GM18511 (cell line): ENCODE results near the gene PHF21B.

ENCODE experiments used
- ATAC-seq: cut with Tn5 transposase; IDR thresholded peaks from one replicate; pipeline ENCODE4 v1.9.1; 2021; ENCODE audit warnings: mild to moderate bottlenecking, moderate library complexity; ENCODE audit not compliant: unreplicated experiment

Gene PHF21B

DNA sequence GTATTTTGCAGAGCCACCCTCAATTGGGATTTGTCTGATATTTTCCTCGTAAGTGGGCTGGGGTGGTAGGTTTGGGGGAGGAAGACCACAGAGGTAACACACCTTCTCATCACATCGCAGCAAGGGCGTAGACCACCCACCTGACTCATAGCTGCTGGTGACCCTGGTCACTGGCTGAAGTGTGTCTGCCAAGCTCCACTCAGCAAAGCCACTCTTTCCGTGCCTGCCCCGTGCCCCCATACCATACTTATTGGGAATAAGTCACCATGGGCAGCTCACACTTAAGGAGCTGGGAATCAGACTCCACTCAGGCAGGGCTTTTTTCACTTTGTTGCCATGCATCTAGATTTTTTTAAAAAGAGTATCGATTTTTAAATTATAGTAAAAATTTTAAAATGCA, 111.6 kb downstream of the PHF21B start:
- ATAC-seq = no peak

DNA sequence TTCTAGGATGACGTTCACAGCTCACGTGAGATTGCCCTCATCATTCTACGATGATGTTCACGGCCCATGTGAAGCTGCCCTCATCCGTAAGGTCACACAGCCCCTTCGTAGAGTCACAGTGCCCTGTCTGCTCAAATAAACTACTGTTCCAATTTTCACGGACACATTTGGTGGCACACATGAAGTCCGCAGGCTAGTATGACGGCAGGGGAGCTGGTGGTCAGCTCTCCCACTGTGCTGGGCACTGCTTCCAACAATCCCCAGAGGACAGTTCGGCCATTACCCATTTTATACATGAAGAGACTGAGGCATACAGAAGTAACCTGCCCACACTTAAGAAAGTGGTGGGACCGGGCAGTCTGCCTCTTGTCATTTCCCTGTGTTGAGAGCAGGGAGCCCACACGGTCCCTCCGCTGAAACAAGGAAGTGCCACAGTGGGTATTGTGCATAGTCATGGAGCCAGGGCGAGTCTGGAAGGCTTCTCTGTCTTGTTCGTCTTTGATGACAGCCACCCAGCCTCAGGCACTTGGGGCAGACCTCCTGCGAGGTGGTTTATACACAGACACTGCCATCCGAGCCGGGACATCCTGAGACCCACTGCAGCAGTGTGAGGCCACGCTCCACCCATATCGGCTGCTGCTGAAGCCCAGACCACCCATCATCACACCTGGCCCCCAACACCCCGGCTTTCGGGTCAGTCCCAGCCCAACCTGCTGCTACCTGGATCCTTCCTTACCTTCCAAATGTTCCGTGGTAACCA, 114.3 kb downstream of the PHF21B start:
- no peak for ATAC-seq

- no peak for ATAC-seq
Measured at GRCh38 chr22:44894782-44895181, 115.0 kb downstream of the PHF21B start.

DNA sequence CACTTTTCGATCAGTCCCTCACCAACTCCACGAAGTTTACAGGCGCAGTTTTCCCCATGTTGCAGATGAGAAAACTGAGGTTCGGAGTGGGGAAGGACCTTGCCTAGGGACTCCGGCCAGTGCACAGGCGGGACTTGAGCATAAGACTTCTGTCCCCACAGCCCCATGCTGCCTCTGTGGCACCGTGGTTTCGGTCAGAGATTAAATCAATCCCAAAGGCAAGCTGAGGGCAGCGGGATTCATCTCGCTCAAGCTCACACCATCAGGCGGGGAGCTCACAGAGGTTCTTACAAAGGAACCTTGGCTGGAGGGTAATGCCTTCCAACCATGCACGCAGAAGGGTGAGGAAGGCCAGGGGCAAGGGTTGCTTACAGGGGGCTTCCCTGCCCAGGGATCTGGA, 115.5 kb downstream of the PHF21B start:
- no peak for ATAC-seq

GRCh38 chr22:44893731-44894080, 116.1 kb downstream of the PHF21B start:
- no peak for ATAC-seq

GRCh38 chr22:44892803-44893730, 116.7 kb downstream of the PHF21B start:
- no peak for ATAC-seq

DNA sequence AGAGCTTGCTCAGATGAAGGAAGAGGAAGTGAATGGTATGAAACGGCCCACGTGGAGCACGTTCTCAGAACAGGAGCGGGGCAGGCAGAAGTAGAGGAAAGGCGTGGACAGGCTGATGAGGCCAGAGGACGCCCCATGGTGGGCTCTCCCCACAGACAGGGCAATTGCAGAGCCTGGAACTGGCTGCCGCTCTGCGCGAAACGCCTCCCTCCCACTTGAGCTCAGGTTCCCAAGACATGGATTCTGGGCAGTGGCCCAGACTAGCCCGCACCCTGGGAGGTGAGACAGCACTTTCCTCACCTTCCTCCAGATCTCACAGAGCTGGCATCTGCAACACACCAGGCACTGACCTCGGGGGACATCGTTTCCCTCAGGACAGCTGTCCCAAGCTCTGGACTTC, 117.6 kb downstream of the PHF21B start:
- ATAC-seq = no peak

DNA sequence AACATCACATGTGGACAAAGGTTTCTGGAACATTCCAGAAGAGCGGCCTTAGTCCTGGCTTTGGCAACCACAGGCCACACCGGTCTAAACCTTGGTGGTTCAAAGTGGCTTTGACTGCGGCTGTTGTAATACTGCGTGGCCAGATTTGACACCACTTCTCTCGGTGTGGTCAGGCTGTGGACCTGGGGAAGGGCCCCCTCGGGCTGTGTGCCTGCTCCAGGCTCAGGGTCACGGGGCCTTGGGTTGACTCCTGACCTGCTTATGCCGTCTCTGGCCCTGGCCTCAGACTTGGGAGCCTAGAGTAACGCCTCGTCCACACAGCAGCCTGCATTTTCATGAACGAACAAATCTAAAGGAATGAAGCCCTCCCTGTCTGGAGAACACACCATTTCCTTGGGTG, 118.0 kb downstream of the PHF21B start:
- no peak for ATAC-seq

- ATAC-seq = no peak
Measured at GRCh38 chr22:44891293-44891747, 118.5 kb downstream of the PHF21B start.

GRCh38 chr22:44890416-44891292, 119.2 kb downstream of the PHF21B start:
- no peak for ATAC-seq

DNA sequence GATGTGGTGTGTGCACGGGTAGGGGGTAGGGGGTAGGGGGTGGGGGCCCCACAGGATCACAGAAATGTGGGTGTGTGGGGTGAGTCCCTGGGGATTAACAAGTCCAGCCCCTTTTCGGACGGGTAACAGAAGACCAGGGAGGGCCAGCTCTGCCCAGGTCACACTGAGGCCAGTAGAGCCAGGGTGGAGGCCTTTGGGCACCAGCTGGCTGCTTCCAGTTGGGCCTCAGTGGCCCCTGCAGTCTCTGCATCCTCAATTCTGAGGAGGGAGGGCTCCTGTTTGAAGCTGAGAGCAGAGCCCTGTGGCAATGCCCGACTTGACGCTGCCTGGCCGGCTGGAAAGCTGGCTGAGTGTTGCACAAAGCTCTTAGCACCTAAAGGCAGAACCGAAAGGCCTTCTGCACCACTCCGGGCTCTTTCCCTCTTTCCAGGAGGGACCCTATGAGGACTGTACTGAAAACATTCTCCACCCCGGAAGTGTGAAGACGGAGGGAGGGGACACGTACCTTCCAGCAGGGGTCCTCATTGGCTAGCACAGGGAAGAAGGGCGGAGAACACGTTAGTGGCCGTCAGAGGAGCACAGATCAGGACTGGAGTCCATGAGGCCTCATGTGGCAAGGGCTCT, 120.4 kb downstream of the PHF21B start:
- no peak for ATAC-seq

- ATAC-seq = no peak
Measured at GRCh38 chr22:44888491-44889254, 121.1 kb downstream of the PHF21B start.

GRCh38 chr22:44887941-44888366, 121.9 kb downstream of the PHF21B start:
- ATAC-seq = no peak

GRCh38 chr22:44885806-44886360, 123.9 kb downstream of the PHF21B start:
- no peak for ATAC-seq

DNA sequence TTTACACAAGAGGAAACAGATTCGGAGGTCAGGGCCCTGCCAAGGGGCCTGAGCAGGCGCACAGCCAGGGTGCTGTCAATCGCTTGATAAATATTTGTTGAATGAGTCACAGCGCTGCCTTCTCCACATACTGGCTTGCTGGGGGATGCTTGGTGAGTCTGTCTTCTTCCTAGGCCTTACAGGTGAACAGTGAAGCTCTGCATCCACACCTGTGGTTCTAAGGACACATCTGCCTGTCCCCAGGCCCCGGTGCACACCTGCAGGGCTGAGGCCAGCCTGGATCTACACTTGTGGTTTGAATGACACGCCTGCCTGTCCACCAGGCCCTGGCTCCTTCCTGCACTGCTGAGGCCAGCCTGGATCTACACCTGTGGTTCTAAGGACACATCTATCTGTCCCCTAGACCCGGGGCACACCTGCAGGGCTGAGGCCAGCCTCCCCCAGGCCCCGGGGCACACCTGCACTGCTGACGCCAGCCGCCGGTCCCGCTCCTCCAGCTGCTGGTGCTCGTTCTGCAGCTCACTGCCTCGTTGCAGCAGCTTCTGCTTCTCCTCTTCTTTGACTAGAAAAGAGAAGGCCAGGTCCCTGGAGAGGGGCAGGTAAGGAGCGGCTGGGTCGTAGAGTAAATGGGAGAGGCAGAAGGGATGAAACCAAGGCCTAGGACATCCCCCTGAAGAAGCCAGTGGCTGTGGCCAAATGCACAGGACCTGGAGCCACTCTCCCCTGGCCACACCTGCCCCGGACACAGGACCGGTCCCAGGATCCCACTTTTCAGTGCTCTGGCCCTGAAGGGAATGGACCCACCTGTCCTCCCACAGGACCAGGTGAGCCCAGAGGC, 124.6 kb downstream of the PHF21B start:
- ATAC-seq = no peak

DNA sequence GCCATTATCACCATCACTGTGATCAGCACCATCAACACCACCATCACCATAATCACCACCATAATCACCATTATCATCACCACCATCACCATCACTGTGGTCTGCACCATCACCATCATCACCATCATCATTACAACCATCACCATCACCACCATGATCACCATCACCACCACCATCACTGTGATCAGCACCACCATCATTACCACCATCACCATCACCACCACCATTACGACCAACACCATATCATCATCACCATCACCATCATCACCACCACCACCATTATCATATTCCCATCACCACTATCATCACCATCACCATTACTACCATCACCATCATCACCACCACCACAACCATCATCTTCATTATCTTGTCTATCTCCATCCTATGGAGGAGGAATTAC, 125.2 kb downstream of the PHF21B start:
- ATAC-seq = no peak

DNA sequence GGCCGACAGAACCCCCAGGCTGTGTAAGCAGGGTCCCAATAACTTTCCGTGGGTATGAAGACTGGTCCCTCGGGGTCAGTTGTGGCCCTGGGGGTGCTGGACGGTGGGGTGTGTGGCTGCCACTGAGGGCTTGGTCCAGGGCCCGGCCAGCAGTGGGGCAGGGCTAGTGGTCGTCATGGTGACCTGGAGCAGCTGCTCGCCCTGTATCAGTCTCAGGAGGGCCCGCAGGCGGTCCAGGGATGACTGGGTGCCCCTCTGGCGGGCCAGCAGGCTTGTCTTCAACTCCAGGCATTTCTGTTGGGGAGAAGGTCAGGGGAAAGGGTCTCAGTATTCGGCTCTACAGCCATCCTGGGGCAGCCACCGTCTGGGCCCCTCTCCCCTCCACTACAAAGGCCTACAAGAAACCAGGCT, 126.8 kb downstream of the PHF21B start:
- ATAC-seq = no peak

GRCh38 chr22:44882226-44882905, 127.4 kb downstream of the PHF21B start:
- no peak for ATAC-seq
